PFSK-1 (cell line): Measurements from ENCODE around the gene ANKRD13B.

ENCODE experiments used
- FOXP2 ChIP-seq: optimal IDR thresholded peaks from 2 replicates; pipeline ENCODE3; 2011; ENCODE audit warnings: borderline replicate concordance, control low read depth, inconsistent platforms; ENCODE audit not compliant: insufficient read depth; ENCODE audit errors: extremely low read length, extremely low read depth
- POLR2AphosphoS5 ChIP-seq: IDR thresholded peaks from 2 replicates; pipeline ENCODE4 v1.6.1; 2012; ENCODE audit warnings: low read depth, mild to moderate bottlenecking, control low read depth, low read length, moderate library complexity
- REST ChIP-seq, 2 experiments: IDR thresholded peaks; 2 replicates each; pipeline versions ENCODE4 v1.6.1 to v1.8.0; 2011 to 2012; ENCODE audit warnings: low read depth in 2 of 2, low read length in 2 of 2, control low read depth in 1 of 2, inconsistent platforms in 1 of 2, mild to moderate bottlenecking in 1 of 2, moderate library complexity in 1 of 2; ENCODE audit not compliant: insufficient read depth in 1 of 2
- SIN3A ChIP-seq: IDR thresholded peaks from 2 replicates; pipeline ENCODE4 v1.6.1; 2012; ENCODE audit warnings: mild to moderate bottlenecking, low read length, moderate library complexity, borderline replicate concordance; ENCODE audit not compliant: insufficient read depth
- TAF1 ChIP-seq: IDR thresholded peaks from 2 replicates; pipeline ENCODE4 v1.6.1; 2012; ENCODE audit warnings: low read length, control low read depth, borderline replicate concordance; ENCODE audit not compliant: insufficient read depth

ANKRD13B gene

GRCh38 chr17:29650396-29650795, 57.5 kb downstream of the ANKRD13B start:
- TF ChIP-seq FOXP2 (no peak), POLR2AphosphoS5 (no peak), SIN3A (no peak), REST (IDR thresholded peaks at IDR 0.05; ENCODE audit: insufficient read depth in 1 of 2, low read depth in 2 of 2, low read length in 2 of 2) (no peak), TAF1 (no peak)

GRCh38 chr17:29652976-29653375, 60.0 kb downstream of the ANKRD13B start:
- TF ChIP-seq TAF1 (no peak), POLR2AphosphoS5 (no peak)

GRCh38 chr17:29653995-29654714, 61.2 kb downstream of the ANKRD13B start:
- TF ChIP-seq SIN3A: no peak
- TF ChIP-seq TAF1: no peak
- no peak for TF ChIP-seq FOXP2
- TF ChIP-seq REST (IDR thresholded peaks at IDR 0.05; ENCODE audit: insufficient read depth in 1 of 2, low read depth in 2 of 2, low read length in 2 of 2): no peak
- TF ChIP-seq POLR2AphosphoS5: no peak

DNA sequence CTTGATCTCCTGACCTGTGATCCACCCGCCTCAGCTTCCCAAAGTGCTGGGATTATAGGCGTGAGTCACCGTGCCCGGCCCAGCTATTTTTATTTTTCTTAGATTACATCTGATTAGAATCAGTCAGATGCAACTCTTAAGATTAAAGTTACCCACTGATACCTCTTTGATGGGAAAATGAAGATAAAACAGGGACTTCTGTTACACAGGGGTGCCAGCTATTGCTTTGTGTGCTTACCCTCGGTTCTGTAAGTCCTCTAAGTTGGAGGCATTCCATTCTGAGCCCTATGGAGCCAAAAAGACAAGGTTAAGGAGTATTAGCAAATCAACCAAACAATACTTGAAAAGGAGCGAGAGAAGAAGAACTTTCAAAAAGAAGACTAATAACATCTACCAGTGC, 62.4 kb downstream of the ANKRD13B start:
- TF ChIP-seq POLR2AphosphoS5 (no peak), SIN3A (no peak), TAF1 (no peak), FOXP2 (no peak), REST (IDR thresholded peaks at IDR 0.05; ENCODE audit: insufficient read depth in 1 of 2, low read depth in 2 of 2, low read length in 2 of 2) (no peak)

GRCh38 chr17:29659155-29659554, 66.2 kb downstream of the ANKRD13B start:
- TF ChIP-seq SIN3A (no peak), POLR2AphosphoS5 (no peak), TAF1 (no peak), FOXP2 (no peak), REST (IDR thresholded peaks at IDR 0.05; ENCODE audit: insufficient read depth in 1 of 2, low read depth in 2 of 2, low read length in 2 of 2) (no peak)
